Measurements from ENCODE around the gene ZBTB7A. TPM values are rescaled to one million over a fixed set of nuclear protein-coding genes. Genes with fewer than 3 reads are reported as not detected.

ZBTB7A gene
- polyA plus RNA-seq, 2 of the 4 experiments (the other 2 are of a cell fraction): 2.3 to 11.6 TPM

DNA sequence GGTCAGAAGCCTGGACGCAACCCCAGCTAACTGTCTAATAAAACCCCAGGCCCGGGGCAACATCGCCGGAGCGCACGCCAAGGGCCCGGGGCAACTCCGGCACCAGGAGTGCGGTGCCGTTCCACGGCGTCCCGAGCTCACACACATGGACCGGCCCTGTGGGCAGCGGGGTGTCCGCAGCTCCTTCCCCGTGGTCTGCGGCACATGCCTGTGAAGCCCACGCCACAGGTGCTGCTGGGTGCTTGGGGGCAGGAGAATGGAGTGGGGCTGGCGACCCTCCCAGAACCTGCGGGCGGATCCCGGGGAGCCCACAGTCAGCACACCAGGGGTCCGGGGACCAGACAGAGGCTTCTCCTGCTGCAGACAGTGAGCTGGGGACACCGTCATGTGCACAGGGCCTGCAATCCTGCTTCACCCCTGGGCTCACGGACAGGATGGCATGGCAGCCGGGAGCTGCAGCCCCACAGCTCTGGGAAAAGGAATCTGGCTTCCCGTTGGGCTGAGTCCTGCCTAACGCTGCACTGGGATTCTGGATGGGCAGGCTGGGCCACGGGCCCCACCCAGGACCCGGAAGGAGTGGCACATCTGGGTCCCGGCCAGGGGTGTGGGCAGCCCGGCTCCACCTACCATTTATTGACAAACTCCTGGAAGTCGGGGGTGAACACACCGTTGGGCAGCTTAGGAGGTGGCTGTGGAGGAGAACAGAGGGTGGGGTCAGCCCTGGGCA, 28.2 kb upstream of the ZBTB7A start:
- no peak overlapping the region for H3K4me2 ChIP-seq
- H3K9me3 ChIP-seq: no peaks in the 10 kb centered on the region
- 87% methylated on average over 18 of the region's 35 CpGs for WGBS (ENCODE audit: missing lambda C conversion rate)
- no peak overlapping the region for H3K4me3 ChIP-seq
- POLR2A ChIA-PET: no interaction called here
- H3K4me1 ChIP-seq: no peaks in the 10 kb centered on the region
- no peak for DNase-seq (ENCODE audit: low read depth in 1 of 2, low spot score in 1 of 2)
- CTCF ChIA-PET: interaction anchor here (0.8 to 0.9 kb wide), 2 partner anchors 19 to 45 kb away, joined by 3 to 5 read pairs; no protein-coding TSS in a partner anchor
- FAIRE-seq: no peak
- H3K27ac ChIP-seq: no peak overlapping the region
- no peak for ATAC-seq
- TF ChIP-seq MAFK (IDR thresholded peaks at IDR 0.05; ENCODE audit: partially characterized antibody) (no peak), CBX8 (IDR thresholded peaks at IDR 0.05) (no peak), TP53 (CRISPR knock-in tag; IDR thresholded peaks at IDR 0.05) (no peak), ZSCAN20 (CRISPR knock-in tag; IDR thresholded peaks at IDR 0.05) (no peak), HOXA7 (CRISPR knock-in tag; IDR thresholded peaks at IDR 0.05) (no peak), MYC (IDR thresholded peaks at IDR 0.05; ENCODE audit: borderline replicate concordance, low read length) (no peak), POLR2A (IDR thresholded peaks at IDR 0.05; ENCODE audit: low read length) (no peak), NFE2L2 (conservative IDR thresholded peaks at IDR 0.05; ENCODE audit: low read length) (no peak), ZFP36 (IDR thresholded peaks at IDR 0.05; ENCODE audit: borderline replicate concordance, partially characterized antibody) (no peak), USF2 (IDR thresholded peaks at IDR 0.05) (no peak), RFX5 (IDR thresholded peaks at IDR 0.05) (no peak), CEBPB (IDR thresholded peaks at IDR 0.05) (no peak), MAZ (IDR thresholded peaks at IDR 0.05; ENCODE audit: borderline replicate concordance, low read depth, low read length) (no peak), EHF (CRISPR knock-in tag; IDR thresholded peaks at IDR 0.05) (no peak), ATOH8 (CRISPR knock-in tag; IDR thresholded peaks at IDR 0.05; ENCODE audit: low read depth) (no peak), CHD4 (IDR thresholded peaks at IDR 0.05; ENCODE audit: borderline replicate concordance) (no peak), HDAC2 (IDR thresholded peaks at IDR 0.05) (no peak)
- TF ChIP-seq, protein P1, sequence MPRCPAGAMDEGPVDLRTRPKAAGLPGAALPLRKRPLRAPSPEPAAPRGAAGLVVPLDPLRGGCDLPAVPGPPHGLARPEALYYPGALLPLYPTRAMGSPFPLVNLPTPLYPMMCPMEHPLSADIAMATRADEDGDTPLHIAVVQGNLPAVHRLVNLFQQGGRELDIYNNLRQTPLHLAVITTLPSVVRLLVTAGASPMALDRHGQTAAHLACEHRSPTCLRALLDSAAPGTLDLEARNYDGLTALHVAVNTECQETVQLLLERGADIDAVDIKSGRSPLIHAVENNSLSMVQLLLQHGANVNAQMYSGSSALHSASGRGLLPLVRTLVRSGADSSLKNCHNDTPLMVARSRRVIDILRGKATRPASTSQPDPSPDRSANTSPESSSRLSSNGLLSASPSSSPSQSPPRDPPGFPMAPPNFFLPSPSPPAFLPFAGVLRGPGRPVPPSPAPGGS (IDR thresholded peaks at IDR 0.05): no peak
- TF ChIP-seq, protein P2, sequence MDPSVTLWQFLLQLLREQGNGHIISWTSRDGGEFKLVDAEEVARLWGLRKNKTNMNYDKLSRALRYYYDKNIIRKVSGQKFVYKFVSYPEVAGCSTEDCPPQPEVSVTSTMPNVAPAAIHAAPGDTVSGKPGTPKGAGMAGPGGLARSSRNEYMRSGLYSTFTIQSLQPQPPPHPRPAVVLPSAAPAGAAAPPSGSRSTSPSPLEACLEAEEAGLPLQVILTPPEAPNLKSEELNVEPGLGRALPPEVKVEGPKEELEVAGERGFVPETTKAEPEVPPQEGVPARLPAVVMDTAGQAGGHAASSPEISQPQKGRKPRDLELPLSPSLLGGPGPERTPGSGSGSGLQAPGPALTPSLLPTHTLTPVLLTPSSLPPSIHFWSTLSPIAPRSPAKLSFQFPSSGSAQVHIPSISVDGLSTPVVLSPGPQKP (IDR thresholded peaks at IDR 0.05; ENCODE audit: low read depth, low read length): no peak

GRCh38 chr19:4094291-4094690, 27.6 kb upstream of the ZBTB7A start:
- ATAC-seq: no peak
- 91% methylated on average over 6 of the region's 19 CpGs for WGBS (ENCODE audit: missing lambda C conversion rate)

More at GRCh38 chr19:4094291-4094690, 27.6 kb upstream of the ZBTB7A start:
- ChIA-PET POLR2A (no interaction called here), CTCF (interaction anchor here (1.1 to 1.9 kb wide), 2 partner anchors 46 to 113 kb away, joined by 3 to 8 read pairs; no protein-coding TSS in a partner anchor)
- DNase-seq (ENCODE audit: low read depth in 1 of 2, low spot score in 1 of 2) (no peak), FAIRE-seq (no peak)
- H3K4me2 ChIP-seq: no peak overlapping the region
- H3K27ac ChIP-seq: no peak overlapping the region
- no peaks in the 10 kb centered on the region for H3K4me1 ChIP-seq
- TF ChIP-seq MAFK (IDR thresholded peaks at IDR 0.05; ENCODE audit: partially characterized antibody): no peak
- no peak for TF ChIP-seq PBX3 (IDR thresholded peaks at IDR 0.05)
- no peak for TF ChIP-seq CBX8 (IDR thresholded peaks at IDR 0.05)
- no peak for TF ChIP-seq POLR2AphosphoS2 (conservative IDR thresholded peaks at IDR 0.05; ENCODE audit: low read length)
- TF ChIP-seq CBX2 (IDR thresholded peaks at IDR 0.05; ENCODE audit: borderline replicate concordance, low read depth): no peak
- TF ChIP-seq ATOH8 (CRISPR knock-in tag; IDR thresholded peaks at IDR 0.05; ENCODE audit: low read depth): no peak
- TF ChIP-seq FOSL2 (IDR thresholded peaks at IDR 0.05): no peak
- TF ChIP-seq FOSL2 (CRISPR knock-in tag; IDR thresholded peaks at IDR 0.05): no peak
- no peak for TF ChIP-seq FOSB (CRISPR knock-in tag; IDR thresholded peaks at IDR 0.05)
- H3K9me3 ChIP-seq: no peaks in the 10 kb centered on the region
- H3K4me3 ChIP-seq: no peak overlapping the region

Data from A549 (cell line).